Lower leg skin (tissue), 4 donors: Measurements from ENCODE around the gene HSPB9. TPM values are rescaled to one million over a fixed set of nuclear protein-coding genes. Genes with fewer than 3 reads are reported as not detected.

ENCODE experiments used
- DNase-seq, 2 donors: peaks; one replicate each; pipeline ENCODE4 v3.0.0-alpha.2; 2019; ENCODE audit warnings: low spot score in 2 of 2
- H3K4me3 ChIP-seq: fragments of 200-600 bp; sonication (generic); 2 replicates; pipeline ENCODE4 v1.5.1; 2017; ENCODE audit warnings: mild to moderate bottlenecking, low read depth; ENCODE audit not compliant: poor library complexity, severe bottlenecking
- CTCF ChIP-seq, 3 donors: fragments of 450-650 bp; IDR thresholded peaks; one replicate each; pipeline ENCODE4 v1.5.1; 2016; ENCODE audit warnings: antibody characterized with exemption in 3 of 3, mild to moderate bottlenecking in 3 of 3, moderate library complexity in 2 of 3
- POLR2A ChIP-seq, 2 donors: fragments of 450-650 bp; IDR thresholded peaks; one replicate each; pipeline ENCODE4 v1.6.1; 2016 to 2017; ENCODE audit warnings: antibody characterized with exemption in 2 of 2, mild to moderate bottlenecking in 1 of 2, moderate library complexity in 1 of 2
- WGBS, 2 donors: methylation state at CpG; one replicate each; pipeline ENCODE4 v1.1.5; 2018; 5-methylcytosine and 5-hydroxymethylcytosine counted together
- intact Hi-C: fragments of 100-400 bp; cut with DNase I; formaldehyde crosslinking; loops from one replicate; pipeline ENCODE4 v1.15.0; 2023; ENCODE audit warnings: low total_unique reads
- total RNA-seq, 4 donors: library from RNA; depleted of rRNA; stranded (reverse); fragments of >200 nt; gene quantifications; one replicate each; pipeline ENCODE4 v1.1.0, GENCODE V29; 2016

The HSPB9 gene
- total RNA-seq, 4 donors from 2014 or later: 0.23 TPM; not detected in 3

GRCh38 chr17:42117397-42118125 is 5.0 kb upstream of the HSPB9 start:
- 83 to 84% methylated on average over 30 of the region's 30 CpGs for WGBS, 2 donors
- intact Hi-C loops: loop anchor here (2.0 to 10.0 kb wide), 3 partner anchors 50 to 153 kb away; partner anchors contain the start of gene CNP
- TF ChIP-seq POLR2A (IDR thresholded peaks at IDR 0.05) (no peak), CTCF (IDR thresholded peaks at IDR 0.05) (no peak)
- H3K4me3 ChIP-seq: no peak overlapping the region
- DNase-seq: no peak

GRCh38 chr17:42118126-42118510 is 4.5 kb upstream of the HSPB9 start:
- H3K4me3 ChIP-seq: no peak overlapping the region
- TF ChIP-seq CTCF (IDR thresholded peaks at IDR 0.05) (no peak), POLR2A (IDR thresholded peaks at IDR 0.05) (no peak)
- intact Hi-C loops: loop anchor here (5.0 to 10.0 kb wide), 2 partner anchors 51 to 153 kb away; partner anchors contain the start of gene CNP
- DNase-seq: no peak
- WGBS, 2 donors: 88 to 93% methylated on average over 4 of the region's 4 CpGs

- WGBS, 2 donors: 48 to 52% methylated on average over 1 to 2 of the region's 2 CpGs
- no peak for DNase-seq
- no peak overlapping the region for H3K4me3 ChIP-seq
- intact Hi-C loops: loop anchor here (5.0 to 10.0 kb wide), 2 partner anchors 51 to 154 kb away; partner anchors contain the start of gene CNP
- TF ChIP-seq CTCF (IDR thresholded peaks at IDR 0.05) (no peak), POLR2A (IDR thresholded peaks at IDR 0.05) (no peak)
Measured at GRCh38 chr17:42118545-42118944, 4.1 kb upstream of the HSPB9 start.

- intact Hi-C loops: loop anchor here (5.0 to 10.0 kb wide), 2 partner anchors 52 to 154 kb away; partner anchors contain the start of gene CNP
- 86 to 90% methylated on average over 18 of the region's 18 CpGs for WGBS, 2 donors
- no peak for DNase-seq
- TF ChIP-seq CTCF (IDR thresholded peaks at IDR 0.05): no peak
- TF ChIP-seq POLR2A (IDR thresholded peaks at IDR 0.05): no peak
- H3K4me3 ChIP-seq: no peak overlapping the region
Measured at GRCh38 chr17:42119301-42119700, 3.3 kb upstream of the HSPB9 start.

- no peak for DNase-seq
- no peak overlapping the region for H3K4me3 ChIP-seq
- TF ChIP-seq POLR2A (IDR thresholded peaks at IDR 0.05) (no peak), CTCF (IDR thresholded peaks at IDR 0.05) (no peak)
- intact Hi-C loops: no loop called here
- 41 to 47% methylated on average over 7 of the region's 7 CpGs for WGBS, 2 donors
Measured at GRCh38 chr17:42120161-42120769, 2.3 kb upstream of the HSPB9 start.
